Liver (tissue), 9 donors: Measurements from ENCODE around the gene ZNF330. TPM values are rescaled to one million over a fixed set of nuclear protein-coding genes. Genes with fewer than 3 reads are reported as not detected.

ENCODE experiments used
- DNase-seq: peaks from one replicate; pipeline ENCODE4 v3.0.0-alpha.2; 2017; ENCODE audit warnings: low spot score
- H3K27ac ChIP-seq, 2 donors: one replicate each; pipeline ENCODE4 v1.7.0; 2013; ENCODE audit warnings: inconsistent platforms in 2 of 2, low read length in 2 of 2, control low read depth in 1 of 2, low read depth in 1 of 2, mild to moderate bottlenecking in 1 of 2
- H3K27me3 ChIP-seq, 4 donors: one replicate each; pipeline versions ENCODE4 v1.6.1 to v1.7.0; 2013; ENCODE audit warnings: low read length in 3 of 4, inconsistent platforms in 1 of 4, mild to moderate bottlenecking in 1 of 4, moderate library complexity in 1 of 4; ENCODE audit not compliant: control insufficient read depth in 4 of 4, insufficient read depth in 4 of 4
- H3K36me3 ChIP-seq, 4 donors: one replicate each; pipeline versions ENCODE4 v1.6.1 to v1.7.0; 2013; ENCODE audit warnings: low read length in 3 of 4, mild to moderate bottlenecking in 3 of 4, low read depth in 1 of 4, moderate library complexity in 1 of 4; ENCODE audit not compliant: control insufficient read depth in 4 of 4, insufficient read depth in 3 of 4
- H3K4me1 ChIP-seq, 4 donors: one replicate each; pipeline versions ENCODE4 v1.6.1 to v1.7.0; 2013; ENCODE audit warnings: low read length in 3 of 4, mild to moderate bottlenecking in 3 of 4, moderate library complexity in 1 of 4; ENCODE audit not compliant: control insufficient read depth in 4 of 4, insufficient read depth in 4 of 4
- H3K4me3 ChIP-seq, 3 donors: one replicate each; pipeline versions ENCODE4 v1.6.1 to v1.7.0; 2013; ENCODE audit warnings: low read length in 3 of 3, control low read depth in 1 of 3, low read depth in 1 of 3, mild to moderate bottlenecking in 1 of 3
- H3K9ac ChIP-seq, 2 donors: one replicate each; pipeline ENCODE4 v1.7.0; 2013; ENCODE audit warnings: low read length in 2 of 2, mild to moderate bottlenecking in 2 of 2, moderate library complexity in 2 of 2, control low read depth in 1 of 2, low read depth in 1 of 2
- H3K9me3 ChIP-seq, 4 donors: one replicate each; pipeline versions ENCODE4 v1.6.1 to v1.7.0; 2013; ENCODE audit warnings: low read length in 3 of 4; ENCODE audit not compliant: control insufficient read depth in 4 of 4
- ATF3 ChIP-seq: IDR thresholded peaks from 2 replicates; pipeline ENCODE4 v1.6.1; 2016; ENCODE audit warnings: antibody characterized with exemption
- YY1 ChIP-seq: IDR thresholded peaks from 2 replicates; pipeline ENCODE4 v1.6.1; 2016; ENCODE audit warnings: antibody characterized with exemption, mild to moderate bottlenecking
- ZBTB33 ChIP-seq: IDR thresholded peaks from 2 replicates; pipeline ENCODE4 v1.6.1; 2016; ENCODE audit warnings: antibody characterized with exemption
- WGBS: extraction: QIAGEN DNeasy Blood & Tissue Kit; methylation state at CpG from one replicate; pipeline ENCODE4 v1.1.7; 2013; 5-methylcytosine and 5-hydroxymethylcytosine counted together
- polyA plus RNA-seq, 2 donors: library from polyadenylated mRNA; stranded (reverse) in 1 of 2; unstranded in 1 of 2; fragments of 200-250 nt in 1 of 2; fragments of >200 nt in 1 of 2; fragmentation: Nextera tagmentation in 1 of 2; extraction: Ambion mirVana in 1 of 2; gene quantifications; one replicate each; pipeline versions ENCODE4 v1.2.1 to v1.2.3, GENCODE V29; 2013 to 2015
- total RNA-seq, 2 donors: library from RNA; depleted of rRNA; stranded (reverse); fragments of >200 nt; gene quantifications; one replicate each; pipeline ENCODE4 v1.2.3, GENCODE V29; 2014
- donor health status: healthy.
- donor health status: healthy.
- donor health status: healthy.
- donor health status: healthy.
- donor health status: healthy.

Gene ZNF330
- total and polyA plus RNA-seq, 4 donors, result 11.7 to 23.2 (median 19.0) TPM

- TF ChIP-seq ATF3 (no peak), ZBTB33 (no peak), YY1 (no peak)
- no peak overlapping the region for H3K4me3 ChIP-seq
- no peak overlapping the region for H3K9ac ChIP-seq
- no peaks in the 10 kb centered on the region for H3K9me3 ChIP-seq
- H3K27me3 ChIP-seq, result no peaks in the 10 kb centered on the region
- WGBS, result 86% methylated on average over 2 of the region's 2 CpGs
- DNase-seq, result no peak
- no peak overlapping the region for H3K27ac ChIP-seq
- no peaks in the 10 kb centered on the region for H3K4me1 ChIP-seq
- no peaks in the 10 kb centered on the region for H3K36me3 ChIP-seq
These were observed 62.9 kb downstream of the ZNF330 start for GRCh38 chr4:141283563-141283962.

Other genes with a start within 250 kb of the ZNF330 start
- gene RNF150, start 87.4 kb upstream of the ZNF330 start, total RNA-seq, result 1 to 10 TPM; 1.1 to 1.4 TPM
- under 1 TPM; 0.27 to 0.56 TPM for gene RNF150, start 87.4 kb upstream of the ZNF330 start, polyA plus RNA-seq